ENCODE data around the gene MSL3. TPM values are rescaled to one million over a fixed set of nuclear protein-coding genes. Genes with fewer than 3 reads are reported as not detected.

Gene MSL3
- total RNA-seq, 1 donor = 26.4 TPM

DNA sequence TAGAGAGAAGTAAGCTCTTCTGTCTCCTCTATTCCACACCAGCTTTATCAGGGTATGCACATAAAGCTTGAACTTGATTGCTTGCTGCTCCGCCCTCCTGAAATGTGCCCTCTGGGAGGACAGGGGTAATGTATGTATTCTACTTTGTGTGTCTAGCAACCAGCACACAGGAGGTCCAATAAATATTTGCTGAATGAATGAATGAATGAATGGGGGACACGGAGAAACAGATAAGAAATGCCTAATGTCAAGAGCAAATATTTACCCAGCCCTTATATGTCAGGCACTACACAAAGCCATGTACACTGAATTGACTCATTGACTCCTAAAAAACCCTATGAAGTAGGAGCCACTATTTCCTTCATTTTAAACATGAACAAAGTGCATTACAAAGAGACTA is 2.3 kb upstream of the MSL3 start:
- Histone ChIP-seq H3K9me3 (ENCODE audit: low read depth, low read length) (no peaks in the 10 kb centered on the region), H3K79me2 (ENCODE audit: insufficient read depth, low read length) (peaks cover under 1% of the 10 kb centered on the region), H2AFZ (ENCODE audit: low read length) (no peak overlapping the region), H3K4me1 (ENCODE audit: insufficient read depth, low read length) (peaks cover 14% of the 10 kb centered on the region), H3K27me3 (ENCODE audit: insufficient read depth, low read length) (no peaks in the 10 kb centered on the region), H3K4me2 (ENCODE audit: insufficient read depth, low read length) (no peak overlapping the region), H4K20me1 (ENCODE audit: insufficient read depth, low read length) (no peaks in the 10 kb centered on the region), H3K36me3 (ENCODE audit: insufficient read depth, low read length) (no peaks in the 10 kb centered on the region), H3K27ac (ENCODE audit: low read depth, low read length) (no peak overlapping the region), H3K4me3 (ENCODE audit: insufficient read depth, low read length) (no peak overlapping the region)
- TF ChIP-seq, protein P1, sequence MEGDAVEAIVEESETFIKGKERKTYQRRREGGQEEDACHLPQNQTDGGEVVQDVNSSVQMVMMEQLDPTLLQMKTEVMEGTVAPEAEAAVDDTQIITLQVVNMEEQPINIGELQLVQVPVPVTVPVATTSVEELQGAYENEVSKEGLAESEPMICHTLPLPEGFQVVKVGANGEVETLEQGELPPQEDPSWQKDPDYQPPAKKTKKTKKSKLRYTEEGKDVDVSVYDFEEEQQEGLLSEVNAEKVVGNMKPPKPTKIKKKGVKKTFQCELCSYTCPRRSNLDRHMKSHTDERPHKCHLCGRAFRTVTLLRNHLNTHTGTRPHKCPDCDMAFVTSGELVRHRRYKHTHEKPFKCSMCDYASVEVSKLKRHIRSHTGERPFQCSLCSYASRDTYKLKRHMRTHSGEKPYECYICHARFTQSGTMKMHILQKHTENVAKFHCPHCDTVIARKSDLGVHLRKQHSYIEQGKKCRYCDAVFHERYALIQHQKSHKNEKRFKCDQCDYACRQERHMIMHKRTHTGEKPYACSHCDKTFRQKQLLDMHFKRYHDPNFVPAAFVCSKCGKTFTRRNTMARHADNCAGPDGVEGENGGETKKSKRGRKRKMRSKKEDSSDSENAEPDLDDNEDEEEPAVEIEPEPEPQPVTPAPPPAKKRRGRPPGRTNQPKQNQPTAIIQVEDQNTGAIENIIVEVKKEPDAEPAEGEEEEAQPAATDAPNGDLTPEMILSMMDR (IDR thresholded peaks at IDR 0.05; ENCODE audit: extremely low read depth, low read depth, low read length) = no peak
- DNase-seq (ENCODE audit: insufficient read length, low spot score, missing footprints) = no peak

DNA sequence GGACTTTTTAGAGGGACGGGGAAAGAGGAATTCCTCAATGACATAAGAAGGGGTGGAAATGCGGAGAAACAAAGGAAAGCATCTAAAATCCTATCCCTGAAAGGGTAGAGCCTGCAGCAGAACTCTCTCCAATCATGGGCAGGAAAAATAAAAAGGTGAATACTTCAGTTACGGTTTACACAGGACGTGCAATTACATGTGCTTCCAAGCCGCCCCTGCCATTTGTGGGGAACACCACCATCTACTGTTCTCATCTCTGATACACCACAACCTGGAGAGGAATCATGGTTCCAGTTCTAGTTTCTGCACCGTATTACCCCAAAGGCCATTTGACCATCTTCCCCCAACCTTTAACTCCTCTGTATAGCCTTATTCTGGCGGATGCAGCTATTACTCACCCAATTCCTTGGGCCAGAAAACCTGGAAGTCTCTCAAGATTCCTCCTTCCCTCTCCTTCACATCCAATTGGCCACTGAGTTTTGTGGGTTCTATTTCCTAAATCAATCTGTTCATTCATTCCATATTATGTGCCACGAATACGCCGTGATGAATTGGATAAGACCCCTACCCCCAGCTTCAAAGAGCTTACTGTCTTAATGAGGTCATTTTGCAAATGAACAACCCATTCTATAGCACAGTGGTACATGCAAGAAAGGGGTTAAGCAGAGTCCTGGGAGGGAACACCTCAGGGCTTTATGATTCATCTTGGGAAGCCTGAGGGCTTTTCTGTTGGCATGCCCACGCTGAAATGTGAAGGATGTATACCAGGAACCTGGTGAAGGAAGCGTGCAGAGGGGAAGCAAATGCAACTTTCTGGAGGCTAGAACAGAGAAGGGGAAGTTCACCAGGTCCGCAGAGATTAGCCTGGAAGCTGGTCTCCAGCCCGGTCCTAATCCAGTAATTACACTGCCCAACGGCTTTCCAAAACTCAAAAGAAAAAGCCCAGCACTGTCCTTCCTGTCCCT is 1.4 kb upstream of the MSL3 start:
- H3K36me3 ChIP-seq (ENCODE audit: insufficient read depth, low read length) = peaks cover 5% of the 10 kb centered on the region
- peaks cover 14% of the 10 kb centered on the region for H3K4me1 ChIP-seq (ENCODE audit: insufficient read depth, low read length)
- H3K4me3 ChIP-seq (ENCODE audit: insufficient read depth, low read length) = peak overlapping the region; percentile 67
- H4K20me1 ChIP-seq (ENCODE audit: insufficient read depth, low read length) = no peaks in the 10 kb centered on the region
- TF ChIP-seq, protein P1 (IDR thresholded peaks at IDR 0.05; ENCODE audit: extremely low read depth, low read depth, low read length) = no peak
- peaks cover 3% of the 10 kb centered on the region for H3K79me2 ChIP-seq (ENCODE audit: insufficient read depth, low read length)
- no peak for DNase-seq (ENCODE audit: insufficient read length, low spot score, missing footprints)
- H3K27ac ChIP-seq (ENCODE audit: low read depth, low read length) = no peak overlapping the region
- no peaks in the 10 kb centered on the region for H3K27me3 ChIP-seq (ENCODE audit: insufficient read depth, low read length)
- H2AFZ ChIP-seq (ENCODE audit: low read length) = no peak overlapping the region
- H3K9me3 ChIP-seq (ENCODE audit: low read depth, low read length) = no peaks in the 10 kb centered on the region
- H3K4me2 ChIP-seq (ENCODE audit: insufficient read depth, low read length) = peak overlapping the region; percentile 74

DNA sequence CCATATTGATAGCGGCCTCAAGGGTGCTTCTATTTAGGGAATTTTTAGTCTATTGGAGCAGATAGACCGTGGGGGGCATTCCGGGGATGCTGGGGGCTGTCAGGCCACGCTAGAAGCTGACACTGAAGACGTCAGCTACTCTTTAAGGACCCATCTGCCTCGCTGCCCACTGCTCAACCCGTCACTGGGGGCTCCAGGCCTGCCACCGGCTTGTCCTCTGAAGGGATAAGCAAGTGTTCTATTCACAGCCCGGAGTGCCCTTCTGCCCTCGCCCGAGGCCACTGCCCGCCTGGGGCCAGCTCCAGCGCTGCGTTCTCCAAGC is 679 bp upstream of the MSL3 start:
- Histone ChIP-seq H3K36me3 (ENCODE audit: insufficient read depth, low read length) (peaks cover 11% of the 10 kb centered on the region), H3K27ac (ENCODE audit: low read depth, low read length) (peak overlapping the region; percentile 25), H3K9me3 (ENCODE audit: low read depth, low read length) (no peaks in the 10 kb centered on the region), H2AFZ (ENCODE audit: low read length) (peak overlapping the region; percentile 85), H3K27me3 (ENCODE audit: insufficient read depth, low read length) (no peaks in the 10 kb centered on the region), H3K4me3 (ENCODE audit: insufficient read depth, low read length) (peak overlapping the region; percentile 67), H3K79me2 (ENCODE audit: insufficient read depth, low read length) (peaks cover 3% of the 10 kb centered on the region), H3K4me2 (ENCODE audit: insufficient read depth, low read length) (peak overlapping the region; percentile 74), H3K4me1 (ENCODE audit: insufficient read depth, low read length) (peaks cover 14% of the 10 kb centered on the region), H4K20me1 (ENCODE audit: insufficient read depth, low read length) (no peaks in the 10 kb centered on the region)
- no peak for DNase-seq (ENCODE audit: insufficient read length, low spot score, missing footprints)
- TF ChIP-seq, protein P1 (IDR thresholded peaks at IDR 0.05; ENCODE audit: extremely low read depth, low read depth, low read length) = no peak

DNA sequence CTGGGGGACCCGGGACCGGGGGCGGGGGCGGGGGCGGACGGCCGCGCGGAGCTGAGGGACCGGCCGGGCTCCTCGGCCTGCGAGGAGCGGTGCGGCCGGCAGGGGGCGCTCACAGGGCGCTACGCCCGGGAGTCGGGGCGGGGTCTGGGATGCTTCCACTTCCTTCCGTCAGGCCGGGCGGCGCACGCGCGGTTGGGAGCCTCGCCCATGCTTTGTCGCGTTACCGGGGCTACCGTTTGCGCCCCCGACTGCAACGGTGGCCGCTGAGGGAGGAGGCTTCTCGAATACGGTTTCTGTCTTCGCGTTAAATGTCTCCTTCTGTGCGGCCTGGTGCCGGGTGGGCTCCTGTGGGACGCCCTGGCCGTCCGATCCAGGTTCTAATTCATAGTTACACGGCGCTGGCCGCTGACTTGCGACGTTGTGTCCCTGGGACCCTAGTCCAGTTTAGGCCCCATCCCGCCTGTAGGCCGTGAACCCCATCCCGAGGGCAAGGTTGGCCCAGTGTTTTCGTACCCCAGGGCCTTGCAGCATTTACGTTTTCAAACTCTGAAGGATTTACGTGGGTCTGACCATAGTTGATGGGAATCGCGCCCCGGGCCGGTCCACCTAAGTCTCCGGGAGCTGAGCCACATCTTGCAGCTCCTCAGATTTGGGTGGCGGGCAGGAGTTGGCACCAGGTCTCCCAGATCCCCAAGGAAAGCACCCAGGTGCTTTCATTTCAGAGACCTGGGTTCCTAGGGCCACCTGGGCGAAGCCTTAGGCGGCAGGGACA is 549 bp downstream of the MSL3 start:
- no peaks in the 10 kb centered on the region for H4K20me1 ChIP-seq (ENCODE audit: insufficient read depth, low read length)
- H3K27ac ChIP-seq (ENCODE audit: low read depth, low read length) = peak overlapping the region; percentile 91
- peak; percentile 87 for DNase-seq (ENCODE audit: insufficient read length, low spot score, missing footprints)
- no peaks in the 10 kb centered on the region for H3K27me3 ChIP-seq (ENCODE audit: insufficient read depth, low read length)
- H3K79me2 ChIP-seq (ENCODE audit: insufficient read depth, low read length) = peaks cover 3% of the 10 kb centered on the region
- H3K36me3 ChIP-seq (ENCODE audit: insufficient read depth, low read length) = peaks cover 22% of the 10 kb centered on the region
- H3K4me3 ChIP-seq (ENCODE audit: insufficient read depth, low read length) = peak overlapping the region; percentile 88
- peaks cover 14% of the 10 kb centered on the region for H3K4me1 ChIP-seq (ENCODE audit: insufficient read depth, low read length)
- TF ChIP-seq, protein P1 (IDR thresholded peaks at IDR 0.05; ENCODE audit: extremely low read depth, low read depth, low read length) = peak; percentile 38
- H2AFZ ChIP-seq (ENCODE audit: low read length) = peak overlapping the region; percentile 50
- peak overlapping the region; percentile 86 for H3K4me2 ChIP-seq (ENCODE audit: insufficient read depth, low read length)
- H3K9me3 ChIP-seq (ENCODE audit: low read depth, low read length) = no peaks in the 10 kb centered on the region

All from osteoblast (primary cell).